Stimulated activated CD8-positive, alpha-beta memory T cell treated with anti-CD3 and anti-CD28 coated beads, Interleukin-4, amount 100 ng/mL, for 1 hour (primary cell): ENCODE results near the gene DLD.
"Not testable (repeated sequence)": the region's sequence is repeated elsewhere in the genome, so short reads cannot be mapped to it uniquely, and the experiment has no call there.

Experiments
- DNase-seq, 2 donors: peaks; one replicate each; pipeline ENCODE4 v3.0.0-alpha.2; 2020; ENCODE audit warnings: low read depth in 2 of 2, low spot score in 1 of 2

DLD gene

GRCh38 chr7:107890962-107891635 lies at the start of gene DLD:
Gene DLD (plus strand): TSS chr7:107891183. CDS start chr7:107891251, 68 bp downstream.
- DNase-seq = peak; percentile 75 to 83

- no peak for DNase-seq
Measured at GRCh38 chr7:107842213-107842612, 48.8 kb upstream of the DLD start.

- no peak for DNase-seq
Measured at GRCh38 chr7:107843184-107843583, 47.8 kb upstream of the DLD start.

- DNase-seq = no peak
Measured at GRCh38 chr7:107846324-107846723, 44.7 kb upstream of the DLD start.

- no peak for DNase-seq
Measured at GRCh38 chr7:107847168-107847835, 43.7 kb upstream of the DLD start.

- DNase-seq = not testable (repeated sequence)
Measured at GRCh38 chr7:107847836-107848175, 43.2 kb upstream of the DLD start.

- DNase-seq = not testable (repeated sequence)
Measured at GRCh38 chr7:107848211-107848610, 42.8 kb upstream of the DLD start.

GRCh38 chr7:107850216-107850615 lies 40.8 kb upstream of the DLD start:
- DNase-seq = no peak

- no peak for DNase-seq
Measured at GRCh38 chr7:107850643-107851042, 40.3 kb upstream of the DLD start.

- DNase-seq = no peak
Measured at GRCh38 chr7:107854454-107854853, 36.5 kb upstream of the DLD start.

- DNase-seq = no peak
Measured at GRCh38 chr7:107854989-107855388, 36.0 kb upstream of the DLD start.

- no peak for DNase-seq
Measured at GRCh38 chr7:107856806-107857540, 34.0 kb upstream of the DLD start.

GRCh38 chr7:107857541-107857912 lies 33.5 kb upstream of the DLD start:
- no peak for DNase-seq

GRCh38 chr7:107858280-107858679 lies 32.7 kb upstream of the DLD start:
- no peak for DNase-seq

- DNase-seq = no peak
Measured at GRCh38 chr7:107860279-107860961, 30.6 kb upstream of the DLD start.

- no peak for DNase-seq
Measured at GRCh38 chr7:107860981-107861652, 29.9 kb upstream of the DLD start.

- no peak for DNase-seq
Measured at GRCh38 chr7:107865956-107866775, 24.8 kb upstream of the DLD start.

GRCh38 chr7:107867858-107868466 lies 23.0 kb upstream of the DLD start:
- no peak for DNase-seq

- no peak for DNase-seq
Measured at GRCh38 chr7:107870427-107871000, 20.5 kb upstream of the DLD start.

- DNase-seq = no peak
Measured at GRCh38 chr7:107874111-107874510, 16.9 kb upstream of the DLD start.
